Hepatocyte (in vitro differentiated cells): ENCODE data around the gene SOX10.

Experiments used
- EZH2 ChIP-seq: fragments of 200-600 bp; sonication (generic); IDR thresholded peaks from 2 replicates; pipeline ENCODE4 v1.6.1; 2016; ENCODE audit warnings: antibody characterized with exemption, mild to moderate bottlenecking, borderline replicate concordance
- EZH2phosphoT487 ChIP-seq: fragments of 200-600 bp; sonication (generic); IDR thresholded peaks from one replicate; pipeline ENCODE4 v1.6.1; 2018; ENCODE audit warnings: antibody characterized with exemption, mild to moderate bottlenecking, low read depth, moderate library complexity; ENCODE audit not compliant: unreplicated experiment, severe bottlenecking
- TF ChIP-seq, protein P1 (sequence below): fragments of 200-600 bp; sonication (generic); IDR thresholded peaks from 2 replicates; pipeline ENCODE4 v1.5.1; 2016; ENCODE audit warnings: antibody characterized with exemption, mild to moderate bottlenecking; ENCODE audit not compliant: poor library complexity

DNA sequence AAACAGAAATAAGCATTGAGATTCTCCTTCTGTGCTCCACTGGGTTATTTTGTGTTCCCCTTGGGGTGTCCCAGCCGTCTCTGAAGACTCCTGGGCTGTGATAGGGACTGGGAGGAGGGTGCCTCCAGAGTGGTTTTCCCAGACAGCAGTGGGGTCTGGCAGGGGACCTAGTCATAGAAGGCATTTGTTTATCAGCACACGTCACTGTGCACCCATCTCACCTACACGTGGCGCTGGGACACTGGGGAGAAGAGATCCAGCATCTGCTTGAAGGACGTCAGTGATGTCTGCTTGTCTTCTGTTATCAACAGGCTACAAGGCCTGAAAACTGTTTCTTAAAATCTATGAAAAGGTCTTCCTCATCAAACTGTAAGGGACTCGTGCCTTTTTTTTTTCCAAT lies 38.7 kb upstream of the SOX10 start:
- TF ChIP-seq, protein P1, sequence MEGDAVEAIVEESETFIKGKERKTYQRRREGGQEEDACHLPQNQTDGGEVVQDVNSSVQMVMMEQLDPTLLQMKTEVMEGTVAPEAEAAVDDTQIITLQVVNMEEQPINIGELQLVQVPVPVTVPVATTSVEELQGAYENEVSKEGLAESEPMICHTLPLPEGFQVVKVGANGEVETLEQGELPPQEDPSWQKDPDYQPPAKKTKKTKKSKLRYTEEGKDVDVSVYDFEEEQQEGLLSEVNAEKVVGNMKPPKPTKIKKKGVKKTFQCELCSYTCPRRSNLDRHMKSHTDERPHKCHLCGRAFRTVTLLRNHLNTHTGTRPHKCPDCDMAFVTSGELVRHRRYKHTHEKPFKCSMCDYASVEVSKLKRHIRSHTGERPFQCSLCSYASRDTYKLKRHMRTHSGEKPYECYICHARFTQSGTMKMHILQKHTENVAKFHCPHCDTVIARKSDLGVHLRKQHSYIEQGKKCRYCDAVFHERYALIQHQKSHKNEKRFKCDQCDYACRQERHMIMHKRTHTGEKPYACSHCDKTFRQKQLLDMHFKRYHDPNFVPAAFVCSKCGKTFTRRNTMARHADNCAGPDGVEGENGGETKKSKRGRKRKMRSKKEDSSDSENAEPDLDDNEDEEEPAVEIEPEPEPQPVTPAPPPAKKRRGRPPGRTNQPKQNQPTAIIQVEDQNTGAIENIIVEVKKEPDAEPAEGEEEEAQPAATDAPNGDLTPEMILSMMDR = no peak
- TF ChIP-seq EZH2 (no peak), EZH2phosphoT487 (no peak)
